A549 treated with AZD9567 at 1 μM for 4 hours (cell line): Measurements from ENCODE around the gene MYH7. TPM values are rescaled to one million over a fixed set of nuclear protein-coding genes. Genes with fewer than 3 reads are reported as not detected.

Experiments used
- total RNA-seq: library from RNA; stranded (reverse); fragments of 200-300 nt; extraction: Qiagen RNA extraction; gene quantifications from 5 replicates; pipeline ENCODE4 v1.2.3, GENCODE V29; 2022; ENCODE audit not compliant: insufficient read depth

MYH7 gene
- not detected in 5 replicates for total RNA-seq

DNA sequence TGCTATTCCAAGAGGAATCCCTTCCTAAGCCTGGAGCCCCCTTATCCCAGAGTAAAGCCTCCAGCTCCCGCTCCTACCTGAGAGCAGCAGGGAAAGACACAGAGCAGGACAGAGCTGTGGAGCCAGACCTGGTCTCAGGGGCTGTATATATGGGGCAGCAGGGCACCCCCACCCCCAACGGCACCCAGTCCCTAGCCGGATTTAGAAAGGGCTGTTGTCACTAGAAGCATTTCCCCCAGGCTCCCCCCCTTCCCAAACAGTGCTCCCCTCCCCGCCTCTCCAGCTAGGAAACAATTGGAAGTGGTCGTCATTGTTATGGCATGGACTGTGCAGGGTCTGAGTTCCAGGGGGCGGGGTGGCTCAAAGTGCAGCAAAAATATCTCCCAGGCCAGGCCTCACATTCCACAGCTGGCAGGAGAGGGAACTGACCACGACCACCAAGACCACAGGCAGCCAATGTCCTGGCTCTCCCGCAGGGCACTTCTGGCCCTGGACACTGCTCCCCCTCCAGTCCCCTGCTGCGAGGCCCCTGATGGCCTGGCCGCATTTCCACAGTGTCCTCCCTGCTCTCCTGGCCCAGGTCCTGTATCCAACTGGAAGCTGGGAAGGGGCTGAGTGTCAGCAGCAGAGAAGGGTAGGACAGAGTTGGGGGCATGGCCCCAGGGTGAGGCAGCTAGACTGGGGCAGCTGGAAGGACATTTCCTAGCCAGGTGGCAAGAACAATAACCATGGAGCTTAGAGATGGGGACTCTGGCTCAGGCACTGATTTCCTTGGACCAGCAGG lies at the start of gene MYH7:
Gene MYH7, minus strand, starts transcription at position 118 of the 784 bp plus-strand sequence. CDS start 1,928 bp downstream, outside the sequence.

DNA sequence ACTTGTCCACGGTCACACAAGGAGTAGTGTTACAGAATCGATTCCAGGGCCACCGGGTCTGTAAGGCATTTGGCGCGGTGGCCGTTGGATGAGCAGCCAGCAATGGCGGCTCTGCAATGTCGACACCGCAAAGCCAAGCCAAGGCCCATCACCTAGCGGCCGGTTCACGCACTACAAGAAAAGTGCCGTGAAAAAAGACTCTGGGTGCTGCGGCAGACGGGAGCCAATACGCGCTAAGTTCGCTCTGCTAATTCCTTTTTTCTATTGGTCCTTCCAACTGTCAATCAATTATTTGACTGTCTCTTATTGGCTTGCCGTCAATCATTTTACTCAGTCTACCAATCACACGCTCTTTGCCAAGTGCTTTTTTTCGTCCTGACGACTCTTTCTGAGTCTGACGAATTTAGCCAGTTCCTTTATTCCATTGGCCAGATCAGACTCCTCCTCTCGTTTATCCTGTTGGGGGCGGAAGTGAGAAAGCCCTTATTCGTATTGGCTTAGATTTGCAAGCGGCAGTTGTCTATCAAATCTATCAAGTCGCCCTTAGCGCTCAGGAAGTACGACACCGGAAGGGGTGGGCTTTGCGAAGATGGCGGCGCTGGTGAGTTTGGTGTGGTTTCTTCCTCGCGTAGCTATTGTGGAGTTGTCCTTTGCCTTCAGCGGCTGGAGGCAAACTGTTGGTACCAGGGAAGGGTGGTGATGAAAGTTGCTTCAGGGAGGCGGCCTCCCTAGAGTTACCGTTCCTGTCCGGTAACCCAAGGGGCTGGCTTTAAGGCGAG lies 33.9 kb upstream of the MYH7 start, which contains the start of gene NGDN:
Gene NGDN, plus strand, starts transcription at position 577 of the 779 bp plus-strand sequence. Its CDS starts 13 bp downstream, at position 590.

DNA sequence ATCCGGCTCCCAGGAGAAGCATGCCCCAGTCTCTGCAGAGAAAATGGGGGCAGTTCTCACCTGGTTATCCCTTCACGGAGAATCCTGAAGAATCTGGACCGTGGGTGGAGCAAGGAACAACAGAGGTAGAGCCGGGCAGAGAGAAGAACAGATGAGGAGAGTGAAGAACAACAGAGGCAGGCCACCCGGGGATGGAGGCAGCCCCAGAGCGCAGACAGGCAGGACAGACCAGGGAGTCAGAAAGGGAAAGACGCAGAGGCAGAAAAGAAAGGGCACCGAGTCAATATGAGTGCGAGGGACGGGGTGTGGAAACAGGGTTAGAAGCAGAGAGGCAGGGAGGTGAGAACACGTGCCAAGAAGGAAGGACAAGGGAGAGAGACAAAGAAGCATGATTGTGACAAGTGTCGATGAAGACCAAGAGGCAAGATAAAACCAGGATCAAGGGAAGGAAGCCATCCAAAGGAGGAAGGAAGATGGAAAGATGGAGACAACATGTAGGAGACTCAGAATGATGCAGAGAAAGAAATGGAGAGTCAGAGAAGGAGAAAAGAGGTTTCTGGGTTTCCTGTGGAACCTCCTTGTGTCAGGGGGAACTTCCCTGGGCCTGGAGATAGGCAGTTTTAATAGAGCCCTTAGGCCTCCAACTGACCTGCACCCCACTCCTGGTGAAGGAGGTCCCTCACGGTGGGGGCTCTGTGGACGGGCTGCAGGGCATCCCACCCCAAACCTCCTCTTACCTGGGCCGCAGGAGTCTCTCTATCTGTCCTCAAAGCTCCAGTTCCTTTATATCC lies 27.7 kb downstream of the MYH7 start, which contains the start of gene MYH6:
Gene MYH6, minus strand, starts transcription at position 758 of the 791 bp plus-strand sequence. CDS start 1,050 bp downstream, outside the sequence.

DNA sequence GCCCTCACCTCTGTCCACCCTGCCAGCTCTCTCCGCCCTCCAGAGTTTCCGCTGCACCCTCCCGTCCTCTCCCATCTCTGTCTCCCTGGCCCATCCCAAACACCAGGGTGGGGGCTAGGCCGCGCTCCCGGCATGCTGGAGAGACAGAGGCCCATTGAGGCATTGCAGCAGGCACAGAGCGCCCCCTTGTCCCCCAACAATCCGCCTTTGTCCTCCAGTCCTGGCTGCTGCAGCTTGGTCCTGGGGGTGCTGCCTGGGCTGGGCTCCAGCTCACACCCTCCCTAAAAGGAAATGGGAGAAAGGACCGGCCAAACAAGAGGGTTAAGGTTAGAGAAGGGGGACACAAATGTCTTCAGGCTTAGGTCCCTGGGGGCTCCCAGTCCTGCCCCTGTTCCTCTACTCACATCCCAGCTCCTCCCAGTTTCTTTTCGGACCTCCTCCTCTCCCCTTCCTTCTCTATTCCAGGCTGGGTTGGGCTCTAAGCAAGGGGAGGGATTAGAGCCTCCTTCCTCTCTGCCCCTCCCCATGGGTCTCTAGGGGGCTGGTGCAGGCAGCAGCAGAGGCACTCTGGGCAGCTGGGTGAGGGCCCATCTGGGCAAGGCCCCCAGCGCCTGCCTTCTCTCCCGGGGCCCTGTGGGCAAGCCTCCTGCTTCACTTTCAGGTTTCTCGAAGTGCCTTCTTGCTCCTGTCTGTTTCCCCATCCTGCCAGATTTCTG lies 58.8 kb downstream of the MYH7 start, which contains the start of gene CMTM5:
Gene CMTM5, plus strand, starts transcription at position 565 of the 716 bp plus-strand sequence. CDS start 206 bp downstream, outside the sequence.

DNA sequence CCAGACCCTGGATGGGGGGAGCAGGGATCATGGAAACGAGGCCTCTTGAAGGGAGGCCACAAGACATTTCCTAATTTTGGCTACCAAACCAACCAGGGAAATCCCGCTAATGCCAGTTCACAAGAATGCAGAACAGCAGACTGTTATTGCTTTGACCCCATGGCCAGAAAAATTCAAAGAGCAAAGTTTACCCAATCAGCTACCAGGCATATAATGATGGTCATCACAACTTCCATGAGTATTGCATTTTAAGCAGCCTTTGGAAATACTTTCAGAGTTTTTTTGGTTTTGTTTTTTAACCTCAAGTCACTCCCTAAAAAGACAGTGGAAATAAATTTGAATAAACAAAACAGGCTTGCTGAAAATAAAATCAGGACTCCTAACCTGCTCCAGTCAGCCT lies 63.0 kb downstream of the MYH7 start, which contains the start of gene IL25:
Gene IL25, plus strand, starts transcription at position 301 of the 400 bp plus-strand sequence.

DNA sequence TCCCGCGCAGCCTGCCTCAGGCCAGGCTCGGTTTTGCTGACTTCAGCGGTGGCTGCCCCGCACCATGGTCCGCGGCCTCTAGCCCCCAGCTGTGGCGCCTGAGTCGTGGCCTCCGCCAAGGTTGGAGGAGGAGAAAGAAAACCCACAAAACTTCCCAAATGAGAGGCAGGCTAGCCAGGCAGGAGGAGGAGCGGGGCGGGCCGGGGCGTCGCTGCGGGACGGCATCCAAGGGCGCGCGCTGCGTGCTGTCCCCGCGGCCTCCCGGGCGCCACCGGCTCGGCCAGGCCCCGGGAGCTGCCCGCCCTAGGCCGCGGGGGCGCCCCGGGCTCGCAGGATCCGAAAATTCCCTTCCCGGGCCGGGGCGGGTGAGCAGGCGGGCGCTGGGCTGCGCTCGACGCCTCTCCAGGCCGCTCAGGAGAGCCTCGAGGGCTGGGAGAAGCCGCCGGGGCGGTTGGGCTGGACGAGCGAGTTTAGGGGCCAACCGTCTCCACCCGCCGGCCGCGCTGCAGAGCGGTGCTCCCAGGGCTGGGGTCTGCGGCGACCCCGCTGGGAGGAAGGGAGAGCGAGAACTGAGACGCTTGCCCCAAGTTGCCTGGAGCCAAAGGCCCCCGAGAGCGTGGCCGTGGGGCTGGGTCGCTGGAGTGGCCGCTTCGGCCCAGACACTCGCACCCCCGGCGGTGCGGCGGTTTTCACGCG lies 70.3 kb downstream of the MYH7 start, which contains the start of gene EFS:
Gene EFS, minus strand, starts transcription at position 137 of the 696 bp plus-strand sequence. CDS start 147 bp downstream, outside the sequence.

Other genes starting within 250 kb of the MYH7 start
- not detected in 5 replicates for gene RNF212B, start 197.7 kb downstream of the MYH7 start, total RNA-seq
- 8.3 to 21.3 TPM (median 9.3 TPM) in 5 replicates for gene HOMEZ, start 149.5 kb downstream of the MYH7 start, total RNA-seq
- 3.9 to 8.9 TPM (median 4.3 TPM) in 5 replicates for gene PPP1R3E, start 132.8 kb downstream of the MYH7 start, total RNA-seq
- 13.4 to 19.6 TPM (median 17.9 TPM) in 5 replicates for gene BCL2L2, start 128.8 kb downstream of the MYH7 start, total RNA-seq
- gene PABPN1, start 114.2 kb downstream of the MYH7 start, total RNA-seq, result 136 to 154 TPM (median 142 TPM) in 5 replicates
- 5.9 to 8.7 TPM (median 6.8 TPM) in 5 replicates for gene SLC22A17, start 82.8 kb downstream of the MYH7 start, total RNA-seq
- not detected in 5 replicates for gene EFS, start 70.5 kb downstream of the MYH7 start, total RNA-seq
- gene IL25, start 62.9 kb downstream of the MYH7 start, total RNA-seq, result not detected in 5 replicates
- gene CMTM5, start 58.6 kb downstream of the MYH7 start, total RNA-seq, result not detected in 5 replicates
- gene MYH6, start 27.4 kb downstream of the MYH7 start, total RNA-seq, result 0.02 TPM in 2 of 5 replicates, not detected in the others
- gene NGDN, start 34.0 kb upstream of the MYH7 start, total RNA-seq, result 53.3 to 62.7 TPM (median 61.0 TPM) in 5 replicates
- gene ZFHX2, start 116.1 kb upstream of the MYH7 start, total RNA-seq, result 0.48 to 0.80 TPM (median 0.64 TPM) in 5 replicates
- gene THTPA, start 120.6 kb upstream of the MYH7 start, total RNA-seq, result 6.4 to 14.3 TPM (median 11.4 TPM) in 5 replicates
- gene AP1G2, start 132.1 kb upstream of the MYH7 start, total RNA-seq, result 47.5 to 61.7 TPM (median 54.2 TPM) in 5 replicates
- gene JPH4, start 143.1 kb upstream of the MYH7 start, total RNA-seq, result not detected in 5 replicates
- gene DHRS2, start 200.7 kb upstream of the MYH7 start, total RNA-seq, result 8.9 to 13.2 TPM (median 10.4 TPM) in 5 replicates